ENCODE data around the gene RABGAP1L. TPM values are rescaled to one million over a fixed set of nuclear protein-coding genes. Genes with fewer than 3 reads are reported as not detected.
"Not testable (repeated sequence)": the region's sequence is repeated elsewhere in the genome, so short reads cannot be mapped to it uniquely, and the experiment has no call there.

Gene RABGAP1L
- total RNA-seq, 1 donor from 2014 or later: 114 TPM

GRCh38 chr1:174428033-174428432, 268.7 kb downstream of the RABGAP1L start:
- DNase-seq (ENCODE audit: low spot score): no peak

DNA sequence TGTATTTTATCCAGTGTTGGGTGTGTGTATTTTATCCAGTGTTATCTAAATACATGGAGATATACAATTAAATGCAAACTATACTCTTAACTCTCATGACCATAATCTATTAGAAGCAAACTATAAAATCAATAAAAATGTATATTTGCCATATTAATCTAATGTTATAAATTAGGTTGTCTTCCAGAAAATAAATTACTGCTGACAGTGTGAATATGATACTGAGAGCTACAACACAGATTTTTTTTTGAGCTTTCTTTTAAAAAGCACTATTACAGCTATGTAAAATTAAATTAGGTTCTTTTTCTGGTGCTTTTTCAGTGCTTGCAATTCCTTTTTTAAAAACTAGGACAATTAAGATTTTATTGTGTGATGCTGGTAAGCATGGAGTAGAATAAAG, 269.4 kb downstream of the RABGAP1L start:
- no peak for DNase-seq (ENCODE audit: low spot score)

GRCh38 chr1:174433451-174433850, 274.1 kb downstream of the RABGAP1L start:
- no peak for DNase-seq (ENCODE audit: low spot score)

DNA sequence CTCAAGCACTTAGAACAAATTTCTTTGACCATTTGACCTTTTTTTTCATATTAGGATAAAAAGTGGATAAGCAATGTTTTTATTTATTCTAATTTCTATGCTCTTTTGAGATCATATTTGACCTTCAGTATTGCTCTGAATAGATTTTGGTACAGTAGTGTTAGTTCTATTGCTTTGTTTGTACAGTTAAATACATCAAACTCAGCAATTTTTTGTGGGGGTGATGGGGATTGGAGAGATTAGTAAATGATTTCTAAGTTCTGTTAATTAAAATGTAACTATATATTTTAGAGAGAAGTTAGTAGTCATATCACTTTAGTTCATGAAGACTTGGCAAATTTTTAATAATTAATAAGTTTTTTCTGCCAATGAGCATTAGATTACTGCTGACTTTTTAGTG, 286.0 kb downstream of the RABGAP1L start:
- DNase-seq (ENCODE audit: low spot score): no peak

GRCh38 chr1:174445817-174446216, 286.5 kb downstream of the RABGAP1L start:
- DNase-seq (ENCODE audit: low spot score): no peak

DNA sequence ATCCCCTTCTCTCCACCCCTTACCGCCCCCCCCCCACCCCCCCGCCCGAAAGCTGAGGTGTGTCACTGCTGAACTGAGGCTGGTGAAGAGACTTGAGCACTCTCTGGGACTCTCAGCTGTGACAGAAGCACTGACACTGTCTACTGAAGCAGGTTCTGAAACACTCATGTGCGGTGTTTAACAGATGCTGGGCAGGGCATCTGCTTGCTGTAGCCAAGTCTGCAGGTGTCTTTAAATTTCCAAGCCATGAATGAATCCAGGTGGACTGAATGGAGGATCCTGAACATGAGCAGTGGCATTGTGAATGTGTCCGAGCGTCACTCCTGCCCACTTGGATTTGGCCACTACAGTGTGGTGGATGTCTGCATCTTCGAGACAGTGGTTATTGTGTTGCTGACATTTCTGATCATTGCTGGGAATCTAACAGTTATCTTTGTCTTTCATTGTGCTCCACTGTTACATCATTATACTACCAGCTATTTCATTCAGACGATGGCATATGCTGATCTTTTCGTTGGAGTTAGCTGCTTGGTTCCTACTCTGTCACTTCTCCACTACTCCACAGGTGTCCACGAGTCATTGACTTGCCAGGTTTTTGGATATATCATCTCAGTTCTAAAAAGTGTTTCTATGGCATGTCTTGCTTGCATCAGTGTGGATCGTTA, 288.7 kb downstream of the RABGAP1L start, which contains the start of gene GPR52:
Gene GPR52, plus strand, starts transcription at position 99 of the 665 bp plus-strand sequence. Its CDS starts 148 bp downstream, at position 247.
- no peak for DNase-seq (ENCODE audit: low spot score)

DNA sequence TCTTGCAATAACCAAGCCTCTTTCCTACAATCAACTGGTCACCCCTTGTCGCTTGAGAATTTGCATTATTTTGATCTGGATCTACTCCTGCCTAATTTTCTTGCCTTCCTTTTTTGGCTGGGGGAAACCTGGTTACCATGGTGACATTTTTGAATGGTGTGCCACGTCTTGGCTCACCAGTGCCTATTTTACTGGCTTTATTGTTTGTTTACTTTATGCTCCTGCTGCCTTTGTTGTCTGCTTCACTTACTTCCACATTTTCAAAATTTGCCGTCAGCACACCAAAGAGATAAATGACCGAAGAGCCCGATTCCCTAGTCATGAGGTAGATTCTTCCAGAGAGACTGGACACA, 289.2 kb downstream of the RABGAP1L start:
- no peak for DNase-seq (ENCODE audit: low spot score)

GRCh38 chr1:174448974-174449373, 289.7 kb downstream of the RABGAP1L start:
- no peak for DNase-seq (ENCODE audit: low spot score)

DNA sequence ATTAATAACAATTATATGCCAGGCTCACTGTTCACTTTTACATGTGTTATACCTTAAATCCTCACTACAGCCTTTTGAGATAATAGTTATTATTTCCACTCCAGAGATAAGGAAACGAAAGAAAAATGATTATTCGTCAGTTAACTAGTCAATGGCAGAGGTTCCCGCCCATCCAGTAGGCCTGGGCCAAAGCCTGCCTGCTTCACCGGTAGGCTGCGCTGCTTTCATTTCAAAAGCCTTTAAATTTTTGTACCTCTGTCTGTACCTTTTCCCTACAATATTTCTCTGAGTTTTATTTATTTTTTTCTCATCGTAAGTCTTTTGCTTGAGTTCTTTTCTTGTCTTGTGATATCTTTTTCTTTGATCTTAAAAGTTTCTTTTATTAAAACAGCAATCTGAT, 292.1 kb downstream of the RABGAP1L start:
- no peak for DNase-seq (ENCODE audit: low spot score)

GRCh38 chr1:174465855-174466254, 306.5 kb downstream of the RABGAP1L start:
- DNase-seq (ENCODE audit: low spot score): no peak

GRCh38 chr1:174466607-174467006, 307.3 kb downstream of the RABGAP1L start:
- DNase-seq (ENCODE audit: low spot score): no peak

GRCh38 chr1:174469052-174469451, 309.7 kb downstream of the RABGAP1L start:
- DNase-seq (ENCODE audit: low spot score): no peak

DNA sequence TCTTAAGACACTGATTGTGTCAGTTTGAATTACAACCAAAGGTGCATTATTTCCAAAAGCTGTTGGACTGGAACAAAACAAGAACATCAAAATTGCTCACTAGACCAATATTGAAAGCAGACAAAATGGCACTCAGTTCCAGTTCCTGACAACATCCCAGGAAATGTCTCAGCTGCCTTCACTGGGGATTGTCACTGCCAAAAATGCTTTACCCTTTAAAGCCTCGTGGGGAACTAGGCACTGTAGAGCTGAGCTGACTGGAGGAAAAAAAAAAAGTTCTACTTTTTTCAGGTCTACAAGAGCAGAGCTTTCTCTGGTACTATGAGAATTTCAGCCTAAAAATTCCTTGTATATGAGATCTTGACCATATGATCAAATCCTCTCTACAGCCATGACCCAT, 310.4 kb downstream of the RABGAP1L start:
- DNase-seq (ENCODE audit: low spot score): no peak

GRCh38 chr1:174479281-174479680, 320.0 kb downstream of the RABGAP1L start:
- no peak for DNase-seq (ENCODE audit: low spot score)

DNA sequence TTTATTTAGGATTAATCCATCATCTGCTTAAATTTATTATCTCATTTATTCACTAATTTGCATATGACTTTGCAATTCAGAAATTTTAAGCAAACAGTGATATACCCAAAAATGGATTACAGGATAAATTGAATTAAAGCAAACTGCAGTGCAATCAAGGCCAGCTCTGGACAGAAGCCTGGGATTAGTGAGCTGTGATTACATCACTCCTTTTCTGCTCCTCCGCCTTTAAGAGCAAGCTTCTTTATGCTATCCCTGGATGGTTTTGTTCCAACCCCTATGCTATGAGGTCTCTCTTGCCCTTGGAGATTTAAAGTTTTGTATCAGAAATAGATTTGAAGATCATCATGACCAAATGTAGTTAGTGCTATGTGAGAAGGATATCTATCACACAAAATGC, 321.0 kb downstream of the RABGAP1L start:
- no peak for DNase-seq (ENCODE audit: low spot score)

- DNase-seq (ENCODE audit: low spot score): no peak
Measured at GRCh38 chr1:174491606-174492005, 332.3 kb downstream of the RABGAP1L start.

GRCh38 chr1:174497478-174497877, 338.2 kb downstream of the RABGAP1L start:
- no peak for DNase-seq (ENCODE audit: low spot score)

GRCh38 chr1:174516755-174517154, 357.4 kb downstream of the RABGAP1L start:
- DNase-seq (ENCODE audit: low spot score): not testable (repeated sequence)

- DNase-seq (ENCODE audit: low spot score): no peak
Measured at GRCh38 chr1:174519844-174520243, 360.5 kb downstream of the RABGAP1L start.

DNA sequence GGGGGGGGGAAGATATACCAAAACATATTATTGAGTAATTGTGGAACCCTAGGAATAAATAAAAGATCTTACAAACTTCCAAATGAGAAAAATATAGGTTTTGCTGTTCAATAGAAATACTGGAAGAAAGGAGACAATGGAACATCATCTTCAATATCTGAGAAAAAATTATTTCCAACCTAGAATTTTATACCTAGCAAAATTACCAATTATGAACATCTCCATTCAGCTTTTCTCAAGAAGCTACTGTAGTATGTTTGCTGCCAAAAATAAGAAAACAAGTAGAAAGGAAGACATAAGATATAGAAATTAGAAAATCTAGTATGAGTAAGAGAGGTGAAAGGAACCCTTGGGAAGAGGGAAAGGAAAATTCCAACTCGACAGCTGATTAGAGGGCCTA, 372.4 kb downstream of the RABGAP1L start:
- DNase-seq (ENCODE audit: low spot score): no peak

- no peak for DNase-seq (ENCODE audit: low spot score)
Measured at GRCh38 chr1:174534789-174535188, 375.5 kb downstream of the RABGAP1L start.

- DNase-seq (ENCODE audit: low spot score): no peak
Measured at GRCh38 chr1:174535207-174535606, 375.9 kb downstream of the RABGAP1L start.

DNA sequence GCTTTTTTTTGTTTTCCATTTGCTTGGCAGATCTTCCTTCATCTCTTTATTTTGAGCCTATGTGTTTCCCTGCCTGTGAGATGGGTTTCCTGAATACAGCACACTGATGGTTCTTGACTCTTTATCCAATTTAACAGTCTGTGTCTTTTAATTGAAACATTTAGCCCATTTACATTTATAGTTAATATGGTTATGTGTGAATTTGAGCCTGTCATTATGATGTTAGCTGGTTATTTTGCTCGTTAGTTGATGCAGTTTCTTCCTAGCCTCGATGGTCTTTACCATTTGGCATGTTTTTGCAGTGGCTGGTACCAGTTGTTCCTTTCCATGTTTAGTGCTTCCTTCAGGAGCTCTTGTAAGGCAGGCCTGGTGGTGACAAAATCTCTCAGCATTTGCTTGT, 384.1 kb downstream of the RABGAP1L start:
- not testable (repeated sequence) for DNase-seq (ENCODE audit: low spot score)

GRCh38 chr1:174550296-174550695, 391.0 kb downstream of the RABGAP1L start:
- DNase-seq (ENCODE audit: low spot score): no peak
